ENCODE measurements around the gene PTOV1. TPM values are rescaled to one million over a fixed set of nuclear protein-coding genes. Genes with fewer than 3 reads are reported as not detected.

PTOV1 gene
- total and polyA plus RNA-seq, 7 donors = 52.2 to 105 (median 63.8) TPM

GRCh38 chr19:49859682-49860335, 8.8 kb downstream of the PTOV1 start:
- H3K36me3 ChIP-seq = peaks cover 35 to 88% (median 56%) of the 10 kb centered on the region in 4 donors
- WGBS, 2 donors = 89 to 90% methylated on average over 22 of the region's 22 CpGs
- TF ChIP-seq POLR2A (IDR thresholded peaks at IDR 0.05) (no peak), POLR2AphosphoS5 (IDR thresholded peaks at IDR 0.05) (no peak), EP300 (IDR thresholded peaks at IDR 0.05) (no peak), CTCF (IDR thresholded peaks at IDR 0.05) (no peak)
- H3K4me1 ChIP-seq = peaks cover 0 to 24% (median 11%) of the 10 kb centered on the region in 4 donors
- H3K27ac ChIP-seq = peak overlapping the region in 2 of 4 donors; percentile 67 to 72
- DNase-seq = no peak
- intact Hi-C loops (cut with DNase I) = no loop called here
- H3K9me3 ChIP-seq = no peaks in the 10 kb centered on the region
- no peaks in the 10 kb centered on the region for H3K27me3 ChIP-seq
- H3K4me3 ChIP-seq = no peak overlapping the region

GRCh38 chr19:49860336-49861102, 9.6 kb downstream of the PTOV1 start:
- Histone ChIP-seq H3K27ac (peak overlapping the region; percentile 59 to 72 (median 64)), H3K27me3 (no peaks in the 10 kb centered on the region), H3K4me3 (no peak overlapping the region), H3K4me1 (peaks cover 0 to 25% (median 17%) of the 10 kb centered on the region in 4 donors), H3K9me3 (no peaks in the 10 kb centered on the region), H3K36me3 (peaks cover 35 to 81% (median 49%) of the 10 kb centered on the region in 4 donors)
- DNase-seq = no peak
- intact Hi-C loops (cut with DNase I) = no loop called here
- 74 to 80% methylated on average over 17 of the region's 17 CpGs for WGBS, 2 donors
- no peak for TF ChIP-seq EP300 (IDR thresholded peaks at IDR 0.05)
- TF ChIP-seq POLR2A (IDR thresholded peaks at IDR 0.05) = no peak
- TF ChIP-seq CTCF (IDR thresholded peaks at IDR 0.05) = no peak
- TF ChIP-seq POLR2AphosphoS5 (IDR thresholded peaks at IDR 0.05) = no peak

GRCh38 chr19:49861107-49861506, 10.1 kb downstream of the PTOV1 start:
- H3K36me3 ChIP-seq = peaks cover 35 to 75% (median 44%) of the 10 kb centered on the region in 4 donors

More at GRCh38 chr19:49861107-49861506, 10.1 kb downstream of the PTOV1 start:
- DNase-seq = no peak
- H3K4me3 ChIP-seq = no peak overlapping the region
- peak overlapping the region; percentile 59 to 72 (median 64) for H3K27ac ChIP-seq
- H3K9me3 ChIP-seq = no peaks in the 10 kb centered on the region
- no peak for TF ChIP-seq EP300 (IDR thresholded peaks at IDR 0.05)
- TF ChIP-seq POLR2AphosphoS5 (IDR thresholded peaks at IDR 0.05) = no peak
- no peak for TF ChIP-seq CTCF (IDR thresholded peaks at IDR 0.05)
- no peak for TF ChIP-seq POLR2A (IDR thresholded peaks at IDR 0.05)
- peaks cover 0 to 31% (median 23%) of the 10 kb centered on the region in 4 donors for H3K4me1 ChIP-seq
- WGBS, 2 donors = 22 to 51% methylated on average over 13 of the region's 13 CpGs
- H3K27me3 ChIP-seq = no peaks in the 10 kb centered on the region
- intact Hi-C loops (cut with DNase I) = no loop called here
